H1 (cell line): ENCODE data around the gene KCNMA1. TPM values are rescaled to one million over a fixed set of nuclear protein-coding genes. Genes with fewer than 3 reads are reported as not detected.

Experiments
- CTCF ChIA-PET: fragments of 300-600 bp; sonication (Branson Sonifier 250); formaldehyde crosslinking; loops from one replicate; lab custom pipeline; 2021; ENCODE audit not compliant: partially characterized antibody; lab: Charles Lee
- POLR2A ChIA-PET: fragments of 300-600 bp; sonication (Branson Sonifier 250); formaldehyde crosslinking; loops from one replicate; lab custom pipeline; 2021; ENCODE audit warnings: inconsistent platforms; ENCODE audit not compliant: partially characterized antibody; lab: Charles Lee
- DNase-seq, 2 experiments: peaks; one replicate each; pipeline versions ENCODE4 v3.0.0 to v3.0.0-alpha.2; 2010 to 2022; ENCODE audit warnings: low spot score in 2 of 2, low read depth in 1 of 2, mixed read lengths in 1 of 2
- FAIRE-seq: peaks from 2 replicates; lab custom pipeline; 2011; peaks lifted over from hg19 to GRCh38; lab: Jason Lieb, UNC
- H2AFZ ChIP-seq: 2 replicates; pipeline ENCODE4 v1.8.1; 2012; ENCODE audit warnings: low read length, inconsistent platforms
- H2AK5ac ChIP-seq: 2 replicates; pipeline ENCODE4 v1.6.1; 2013; ENCODE audit warnings: low read depth, low read length
- H2BK120ac ChIP-seq: replicated peaks from 2 replicates; pipeline ENCODE3; 2013; ENCODE audit warnings: low read depth, low read length, inconsistent platforms
- H2BK12ac ChIP-seq: 2 replicates; pipeline ENCODE4 v1.6.1; 2013; ENCODE audit warnings: low read depth, low read length
- H2BK15ac ChIP-seq: 2 replicates; pipeline ENCODE4 v1.6.1; 2013; ENCODE audit warnings: low read length
- H2BK20ac ChIP-seq: 2 replicates; pipeline ENCODE4 v1.6.1; 2013; ENCODE audit warnings: low read length
- H2BK5ac ChIP-seq: 2 replicates; pipeline ENCODE4 v1.6.1; 2013; ENCODE audit warnings: low read depth, low read length
- H3K14ac ChIP-seq: 2 replicates; pipeline ENCODE4 v1.6.1; 2013; ENCODE audit warnings: inconsistent platforms; ENCODE audit not compliant: insufficient read length
- H3K18ac ChIP-seq: 2 replicates; pipeline ENCODE4 v1.6.1; 2013; ENCODE audit warnings: low read length; ENCODE audit errors: extremely low read depth
- H3K23ac ChIP-seq: 2 replicates; pipeline ENCODE4 v1.6.1; 2013; ENCODE audit warnings: inconsistent platforms; ENCODE audit not compliant: insufficient read length
- H3K23me2 ChIP-seq: 2 replicates; pipeline ENCODE4 v1.6.1; 2013; ENCODE audit warnings: low read depth, low read length
- H3K27ac ChIP-seq: 2 replicates; pipeline ENCODE4 v1.6.1; 2011; ENCODE audit warnings: low read depth, low read length, inconsistent platforms
- H3K27me3 ChIP-seq, 4 experiments: replicated peaks in 1 of 4; 1 replicate in 1 of 4; 2 replicates in 3 of 4; pipeline versions ENCODE4 v1.6.1 to v1.8.1; 2011 to 2013; ENCODE audit warnings: low read length in 3 of 4, mild to moderate bottlenecking in 3 of 4, inconsistent platforms in 2 of 4, mixed read lengths in 2 of 4, moderate library complexity in 1 of 4; ENCODE audit not compliant: control insufficient read depth in 3 of 4, insufficient read depth in 3 of 4; ENCODE audit errors: extremely low read depth in 1 of 4
- H3K36me3 ChIP-seq, 4 experiments: 2 replicates each; pipeline versions ENCODE4 v1.6.1 to v1.8.1; 2011 to 2013; ENCODE audit warnings: mild to moderate bottlenecking in 4 of 4, low read length in 3 of 4, moderate library complexity in 2 of 4, control low read depth in 1 of 4, inconsistent platforms in 1 of 4; ENCODE audit not compliant: insufficient read depth in 4 of 4, control insufficient read depth in 2 of 4
- H3K4ac ChIP-seq: replicated peaks from 2 replicates; pipeline ENCODE3; 2013; ENCODE audit warnings: low read length, low read depth, mixed read lengths, inconsistent platforms; ENCODE audit not compliant: insufficient read length
- H3K4me1 ChIP-seq, 4 experiments: replicated peaks in 1 of 4; 1 replicate in 1 of 4; 2 replicates in 3 of 4; pipeline versions ENCODE4 v1.6.1 to v1.8.1; 2011 to 2013; ENCODE audit warnings: low read length in 3 of 4, inconsistent platforms in 2 of 4, mixed read lengths in 1 of 4; ENCODE audit not compliant: insufficient read depth in 4 of 4, control insufficient read depth in 3 of 4
- H3K4me2 ChIP-seq, 2 experiments: 2 replicates each; pipeline versions ENCODE4 v1.6.1 to v1.8.1; 2011 to 2013; ENCODE audit warnings: low read depth in 2 of 2, low read length in 2 of 2, control low read depth in 1 of 2, inconsistent platforms in 1 of 2, mild to moderate bottlenecking in 1 of 2; ENCODE audit not compliant: insufficient read depth in 1 of 2
- H3K4me3 ChIP-seq, 4 experiments: fragments of 200-600, 300-600 bp in 1 of 4; sonication (generic), shearing (Covaris generic), sonication (Bioruptor Twin) in 1 of 4; 2 replicates each; pipeline versions ENCODE4 v1.5.1 to v1.8.1; 2011 to 2016; ENCODE audit warnings: low read length in 4 of 4, low read depth in 3 of 4, control low read depth in 2 of 4, inconsistent platforms in 2 of 4, mild to moderate bottlenecking in 2 of 4, mixed read lengths in 1 of 4, moderate library complexity in 1 of 4; ENCODE audit not compliant: insufficient read depth in 2 of 4; ENCODE audit errors: extremely low read depth in 1 of 4
- H3K56ac ChIP-seq: replicated peaks from 2 replicates; pipeline ENCODE3; 2013; ENCODE audit warnings: low read depth, mild to moderate bottlenecking, mixed read lengths, low read length, inconsistent platforms; ENCODE audit not compliant: insufficient read length
- H3K79me1 ChIP-seq: 2 replicates; pipeline ENCODE4 v1.6.1; 2013; ENCODE audit warnings: low read depth, low read length, control low read depth
- H3K79me2 ChIP-seq, 2 experiments: 2 replicates each; pipeline versions ENCODE4 v1.6.1 to v1.8.1; 2012 to 2013; ENCODE audit warnings: low read length in 2 of 2, mild to moderate bottlenecking in 2 of 2, inconsistent platforms in 1 of 2; ENCODE audit not compliant: insufficient read depth in 2 of 2, control insufficient read depth in 1 of 2
- H3K9ac ChIP-seq, 4 experiments: replicated peaks in 1 of 4; 1 replicate in 1 of 4; 2 replicates in 3 of 4; pipeline versions ENCODE4 v1.6.1 to v1.8.1; 2011 to 2013; ENCODE audit warnings: low read depth in 3 of 4, low read length in 3 of 4, control low read depth in 2 of 4, mild to moderate bottlenecking in 2 of 4, moderate library complexity in 2 of 4, inconsistent platforms in 1 of 4; ENCODE audit errors: extremely low read depth in 1 of 4
- H3K9me3 ChIP-seq, 2 experiments: 2 replicates each; pipeline versions ENCODE4 v1.6.1 to v1.8.1; 2012 to 2013; ENCODE audit warnings: mild to moderate bottlenecking in 2 of 2, moderate library complexity in 2 of 2, control low read depth in 1 of 2, inconsistent platforms in 1 of 2, low read depth in 1 of 2, low read length in 1 of 2, mixed read lengths in 1 of 2; ENCODE audit not compliant: insufficient read depth in 2 of 2
- H4K20me1 ChIP-seq, 2 experiments: replicated peaks in 1 of 2; 2 replicates each; pipeline versions ENCODE3 to v1.8.1; 2011 to 2013; ENCODE audit warnings: inconsistent platforms in 2 of 2, low read length in 2 of 2, mild to moderate bottlenecking in 1 of 2; ENCODE audit not compliant: insufficient read depth in 2 of 2, control insufficient read depth in 1 of 2
- H4K5ac ChIP-seq: 2 replicates; pipeline ENCODE4 v1.6.1; 2013; ENCODE audit warnings: low read length, low read depth, mixed read lengths, inconsistent platforms; ENCODE audit not compliant: insufficient read length
- H4K8ac ChIP-seq: 2 replicates; pipeline ENCODE4 v1.8.0; 2013; ENCODE audit warnings: mild to moderate bottlenecking, moderate library complexity, low read length, inconsistent platforms; ENCODE audit not compliant: insufficient read depth; ENCODE audit errors: extremely low read depth
- H4K91ac ChIP-seq: replicated peaks from 2 replicates; pipeline ENCODE3; 2013; ENCODE audit warnings: low read length, mixed read lengths, inconsistent platforms; ENCODE audit not compliant: insufficient read length
- BCL11A ChIP-seq, 2 experiments: IDR thresholded peaks; one replicate each; pipeline ENCODE4 v1.6.1; 2011; ENCODE audit warnings: low read depth in 2 of 2, low read length in 2 of 2, mild to moderate bottlenecking in 2 of 2
- CEBPB ChIP-seq: IDR thresholded peaks from 2 replicates; pipeline ENCODE4 v1.6.1; 2012; ENCODE audit warnings: low read depth, low read length
- GTF2F1 ChIP-seq: IDR thresholded peaks from 2 replicates; pipeline ENCODE4 v1.6.1; 2012; ENCODE audit warnings: low read depth, low read length, improper control_type of control experiment, borderline replicate concordance
- NANOG ChIP-seq: IDR thresholded peaks from 2 replicates; pipeline ENCODE4 v1.6.1; 2011; ENCODE audit warnings: low read length, low read depth, mild to moderate bottlenecking, inconsistent platforms; ENCODE audit not compliant: insufficient read depth, poor library complexity, severe bottlenecking
- NRF1 ChIP-seq: IDR thresholded peaks from 2 replicates; pipeline ENCODE4 v1.6.1; 2011; ENCODE audit warnings: mild to moderate bottlenecking, low read depth, low read length, improper control_type of control experiment
- RFX5 ChIP-seq: IDR thresholded peaks from 2 replicates; pipeline ENCODE4 v1.6.1; 2011; ENCODE audit warnings: low read depth, low read length, improper control_type of control experiment, borderline replicate concordance
- SIN3A ChIP-seq, 2 experiments: IDR thresholded peaks in 1 of 2; conservative IDR thresholded peaks in 1 of 2; 2 replicates each; pipeline ENCODE4 v1.6.1; 2011 to 2012; ENCODE audit warnings: low read length in 2 of 2, improper control_type of control experiment in 1 of 2, low read depth in 1 of 2, mild to moderate bottlenecking in 1 of 2
- SIRT6 ChIP-seq: IDR thresholded peaks from one replicate; pipeline ENCODE4 v1.7.1; 2012; ENCODE audit warnings: low read length, inconsistent platforms
- SP4 ChIP-seq: IDR thresholded peaks from 2 replicates; pipeline ENCODE4 v1.6.1; 2012; ENCODE audit warnings: low read length, inconsistent platforms
- SRF ChIP-seq: IDR thresholded peaks from 2 replicates; pipeline ENCODE4 v1.6.1; 2011; ENCODE audit warnings: mild to moderate bottlenecking, low read depth, low read length, moderate library complexity
- TBP ChIP-seq: IDR thresholded peaks from 2 replicates; pipeline ENCODE4 v1.6.1; 2011; ENCODE audit warnings: low read depth, low read length, improper control_type of control experiment
- WGBS, 2 experiments: shearing (Covaris generic) in 1 of 2; methylation state at CpG; one replicate each; pipeline versions ENCODE4 v1.1.6 to v1.1.7; 2013 to 2015; ENCODE audit warnings: low lambda C conversion rate in 2 of 2, mixed read lengths in 2 of 2, inconsistent platforms in 1 of 2, low coverage in 1 of 2, missing lambda C conversion rate in 1 of 2; ENCODE audit not compliant: insufficient replicate concordance in 2 of 2, insufficient coverage in 1 of 2, insufficient read length in 1 of 2; ENCODE audit errors: extremely low coverage in 1 of 2, missing lambda C conversion rate in 1 of 2; 5-methylcytosine and 5-hydroxymethylcytosine counted together
- polyA plus RNA-seq, 7 experiments: library from polyadenylated mRNA; depleted of rRNA in 3 of 7; stranded (reverse) in 5 of 7; unstranded in 2 of 7; fragments of >200 nt in 5 of 7; fragments of 200-250 nt in 2 of 7; gene quantifications; 1 replicate in 5 of 7; 2 replicates in 1 of 7; 4 replicates in 1 of 7; pipeline versions ENCODE4 v1.2.1 to v1.2.3, GENCODE V29; 2011 to 2013; ENCODE audit warnings: missing spikeins in 2 of 7, mixed read lengths in 2 of 7
- total RNA-seq: library from RNA; stranded (reverse); fragmentation: NEBNext Ultra II Directional; extraction: Animal tissue kit (Norgen Biotek cat#: 25700); gene quantifications from 2 replicates; pipeline ENCODE4 v1.2.1, GENCODE V29; 2021
- TF ChIP-seq, protein P1 (sequence below): IDR thresholded peaks from 2 replicates; pipeline ENCODE4 v1.6.1; 2012; ENCODE audit warnings: inconsistent platforms

The KCNMA1 gene
- total and polyA plus RNA-seq, 2 of the 8 experiments (the other 6 are each of a cell fraction or from before 2014, with no cell fraction given): 10.2 to 11.1 TPM

DNA sequence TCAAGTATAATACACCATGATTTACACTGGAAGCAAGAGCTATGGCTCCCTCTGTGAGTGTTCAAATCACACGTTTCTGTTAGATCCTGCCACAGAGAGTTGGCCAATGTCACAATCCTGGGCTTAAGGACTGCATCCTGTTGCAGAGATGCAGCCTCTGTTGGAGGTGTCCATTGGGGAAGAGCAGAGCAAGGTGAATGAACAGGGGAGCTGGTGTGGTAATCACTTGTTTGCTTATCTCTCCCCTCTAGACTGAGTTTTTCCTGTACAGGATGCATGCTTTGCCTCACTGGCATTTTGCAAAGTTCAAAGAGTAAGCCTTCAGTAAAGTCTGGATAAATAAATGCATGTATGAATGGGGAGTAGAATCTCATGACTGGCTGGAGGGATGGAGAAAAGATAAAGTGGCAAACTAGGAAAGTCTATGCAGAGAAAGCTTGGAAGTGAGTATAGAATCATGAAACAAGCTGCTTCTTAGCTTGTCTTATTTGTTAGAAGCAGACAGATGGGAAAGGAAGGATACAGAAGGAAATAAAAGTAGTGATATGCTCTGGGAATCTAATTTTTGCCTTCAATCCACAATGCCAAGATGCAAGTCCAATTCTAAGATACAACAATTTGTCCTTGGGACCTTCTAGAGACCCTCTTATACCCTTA is 605.9 kb downstream of the KCNMA1 start:
- Histone ChIP-seq H3K27ac (no peak overlapping the region), H3K36me3 (no peaks in the 10 kb centered on the region), H3K4me3 (no peak overlapping the region), H4K8ac (no peak overlapping the region), H2BK12ac (no peak overlapping the region), H3K79me1 (no peaks in the 10 kb centered on the region), H2BK5ac (no peak overlapping the region), H3K9ac (no peak overlapping the region), H3K14ac (no peak overlapping the region), H4K20me1 (no peaks in the 10 kb centered on the region), H4K91ac (no peak overlapping the region), H3K18ac (no peak overlapping the region), H4K5ac (no peak overlapping the region), H3K56ac (no peak overlapping the region), H3K4me2 (no peak overlapping the region), H3K4ac (no peak overlapping the region), H3K23ac (no peak overlapping the region), H2BK20ac (no peak overlapping the region), H3K9me3 (no peaks in the 10 kb centered on the region), H3K27me3 (no peaks in the 10 kb centered on the region), H3K79me2 (no peaks in the 10 kb centered on the region), H3K23me2 (no peaks in the 10 kb centered on the region), H2BK15ac (no peak overlapping the region), H2AK5ac (no peak overlapping the region), H3K4me1 (no peaks in the 10 kb centered on the region), H2AFZ (no peak overlapping the region), H2BK120ac (no peak overlapping the region)
- ChIA-PET POLR2A (interaction anchor here (0.6 kb wide), 1 partner anchor 18 kb away, joined by 4 read pairs; no protein-coding TSS in a partner anchor), CTCF (interaction anchor here (0.7 to 1.1 kb wide), 5 partner anchors 51 to 327 kb away, joined by 3 read pairs; no protein-coding TSS in a partner anchor)
- WGBS, 2 experiments: 75% methylated on average over 1 of the region's 1 CpG; no CpG with 5 or more reads in 1 of the 2 experiments
- FAIRE-seq (no peak), DNase-seq (no peak)
- TF ChIP-seq GTF2F1: no peak
- TF ChIP-seq SRF: no peak
- no peak for TF ChIP-seq NANOG
- no peak for TF ChIP-seq BCL11A (IDR thresholded peaks at IDR 0.05; ENCODE audit: low read depth in 2 of 2, low read length in 2 of 2)
- no peak for TF ChIP-seq NRF1
- TF ChIP-seq CEBPB: no peak
- no peak for TF ChIP-seq TBP
- no peak for TF ChIP-seq SIN3A (conservative IDR thresholded peaks at IDR 0.05 in 1 of 2, IDR thresholded peaks at IDR 0.05 in 1 of 2; ENCODE audit: low read depth in 1 of 2, low read length in 2 of 2)
- no peak for TF ChIP-seq SP4
- TF ChIP-seq, protein P1, sequence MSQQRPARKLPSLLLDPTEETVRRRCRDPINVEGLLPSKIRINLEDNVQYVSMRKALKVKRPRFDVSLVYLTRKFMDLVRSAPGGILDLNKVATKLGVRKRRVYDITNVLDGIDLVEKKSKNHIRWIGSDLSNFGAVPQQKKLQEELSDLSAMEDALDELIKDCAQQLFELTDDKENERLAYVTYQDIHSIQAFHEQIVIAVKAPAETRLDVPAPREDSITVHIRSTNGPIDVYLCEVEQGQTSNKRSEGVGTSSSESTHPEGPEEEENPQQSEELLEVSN: no peak
- TF ChIP-seq RFX5: no peak
- TF ChIP-seq SIRT6: no peak
